SK-N-MC (cell line): ENCODE data around the gene STARD13.

Experiments
- EZH2 ChIP-seq: fragments of 200-600 bp; sonication (generic); IDR thresholded peaks from one replicate; pipeline ENCODE4 v1.6.1; 2017; ENCODE audit warnings: antibody characterized with exemption
- FOXP2 ChIP-seq: optimal IDR thresholded peaks from 2 replicates; pipeline ENCODE3; 2011; ENCODE audit warnings: mild to moderate bottlenecking, moderate library complexity; ENCODE audit not compliant: insufficient read depth; ENCODE audit errors: extremely low read length, control extremely low read depth
- POLR2AphosphoS5 ChIP-seq: IDR thresholded peaks from 2 replicates; pipeline ENCODE4 v1.6.1; 2012; ENCODE audit warnings: mild to moderate bottlenecking, low read depth, low read length, borderline replicate concordance

DNA sequence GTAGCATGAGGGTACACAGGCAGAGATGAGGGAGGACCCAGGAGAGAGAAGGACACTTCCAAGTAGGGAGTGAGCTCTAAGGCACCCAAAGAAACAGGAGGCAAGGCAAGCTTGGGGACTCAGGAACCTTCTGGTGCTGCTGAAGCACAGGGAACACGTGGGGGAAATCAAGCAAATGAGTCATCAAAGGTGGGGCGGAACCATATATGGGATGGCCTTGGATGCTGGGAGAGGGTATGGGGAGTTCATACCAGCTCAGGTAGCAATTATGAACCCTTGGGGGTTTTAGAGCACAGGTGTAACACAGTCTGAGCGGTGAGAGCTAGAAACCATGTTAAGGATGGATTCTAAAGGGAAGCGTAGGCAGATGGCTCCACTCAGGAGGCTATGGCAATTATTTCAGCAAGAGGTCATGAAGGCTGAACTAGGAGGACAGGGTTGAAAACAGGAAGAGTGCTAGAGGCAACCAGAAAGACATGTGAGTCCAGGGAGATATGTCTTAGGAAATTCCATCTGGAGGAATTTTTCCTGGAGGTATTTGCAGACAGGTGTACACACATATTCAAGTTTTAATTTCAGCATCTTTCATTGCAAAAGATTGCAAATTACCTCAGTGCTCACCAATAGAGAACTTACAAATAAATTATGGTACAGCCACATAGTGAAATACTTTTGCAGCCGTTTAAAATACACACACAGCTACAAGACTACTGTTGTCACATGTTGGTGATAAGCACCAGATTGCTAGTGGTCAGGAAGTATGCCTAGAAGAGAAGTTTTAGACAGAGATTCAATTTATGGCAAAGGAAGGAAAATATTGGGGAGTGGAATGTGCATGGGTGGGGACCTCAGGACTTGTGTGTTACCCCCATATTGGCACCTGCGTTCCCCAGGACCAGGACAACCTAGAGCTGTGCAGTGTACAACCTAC, 77.0 kb downstream of the STARD13 start:
- TF ChIP-seq POLR2AphosphoS5 (no peak), EZH2 (no peak), FOXP2 (no peak)
